Measurements from ENCODE around the gene SLC12A8. TPM values are rescaled to one million over a fixed set of nuclear protein-coding genes. Genes with fewer than 3 reads are reported as not detected.

Gene SLC12A8
- total and polyA plus RNA-seq, 4 donors: 1.1 to 2.6 (median 1.4) TPM; not detected in 1

GRCh38 chr3:125032683-125033082 is 179.9 kb downstream of the SLC12A8 start:
- Histone ChIP-seq H3K27me3 (ENCODE audit: control insufficient read depth in 1 of 2, insufficient read depth in 2 of 2, low read length in 1 of 2) (no peaks in the 10 kb centered on the region), H3K9me3 (ENCODE audit: control insufficient read depth, low read length) (no peaks in the 10 kb centered on the region), H3K27ac (ENCODE audit: low read depth in 1 of 2, low read length in 2 of 2) (no peak overlapping the region), H3K36me3 (ENCODE audit: control insufficient read depth in 1 of 2, insufficient read depth in 2 of 2, low read length in 1 of 2) (peaks cover 3 to 5% of the 10 kb centered on the region in 2 donors), H3K4me1 (ENCODE audit: control insufficient read depth in 1 of 2, insufficient read depth in 2 of 2, low read length in 2 of 2) (peaks cover 0 to 2% of the 10 kb centered on the region in 2 donors), H3K4me3 (ENCODE audit: low read length in 2 of 2) (no peak overlapping the region)
- DNase-seq (no peak), ATAC-seq (ENCODE audit: low FRiP score) (no peak)
- 51 to 52% methylated on average over 3 of the region's 3 CpGs for WGBS, 2 donors
- intact Hi-C loops (cut with DNase I): no loop called here

Small RNAs within 50 kb of the gene (microRNA-seq; reads per million reads assigned to microRNA genes)
- 0 reads per million in 2 donors for gene MIR5092

Other genes with a start within 250 kb of the SLC12A8 start
- gene HEG1, start 156.8 kb downstream of the SLC12A8 start, total RNA-seq: 100 to 1,000 TPM in 1 of 2 donors, 10 to 100 TPM in 1; 99.3 to 204 TPM
- 10 to 100 TPM in 1 of 2 donors, 1 to 10 TPM in 1; 4.9 to 12.0 TPM for gene HEG1, start 156.8 kb downstream of the SLC12A8 start, polyA plus RNA-seq
- gene ZNF148, start 162.6 kb upstream of the SLC12A8 start, total RNA-seq: 10 to 100 TPM; 53.8 to 63.8 TPM
- 1 to 10 TPM; 5.3 to 5.4 TPM for gene ZNF148, start 162.6 kb upstream of the SLC12A8 start, polyA plus RNA-seq